D341Med (cell line): ENCODE data around the gene DPPA5.
"Not testable (repeated sequence)": the region's sequence is repeated elsewhere in the genome, so short reads cannot be mapped to it uniquely, and the experiment has no call there.

Source experiments
- DNase-seq: peaks from one replicate; pipeline ENCODE4 v3.0.0; 2012; ENCODE audit warnings: low spot score

DPPA5 gene

GRCh38 chr6:73353636-73354593, at the start of gene DPPA5:
TSS of gene DPPA5 (minus strand) at chr6:73354276. CDS start at chr6:73354225, 51 bp downstream.
- DNase-seq: no peak

DNA sequence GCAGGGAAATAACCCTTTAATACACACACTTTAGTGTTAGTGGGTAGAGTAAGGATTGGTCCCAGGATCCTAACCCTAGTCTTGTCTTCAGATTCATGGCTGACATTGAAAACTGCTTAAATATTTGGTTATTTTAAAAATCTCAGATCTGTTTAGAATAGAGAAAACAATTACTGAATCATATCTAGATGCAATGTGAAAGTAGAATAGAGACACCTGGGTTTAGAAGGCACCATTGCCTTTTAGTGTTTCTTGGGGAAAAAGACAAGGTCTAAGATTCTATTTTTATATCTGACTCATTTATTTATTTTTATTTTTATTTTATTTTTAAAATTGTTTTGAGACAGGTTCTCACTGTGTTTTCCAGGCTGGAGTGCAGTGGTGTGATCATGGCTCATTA, 46.6 kb upstream of the DPPA5 start:
- DNase-seq: no peak

DNA sequence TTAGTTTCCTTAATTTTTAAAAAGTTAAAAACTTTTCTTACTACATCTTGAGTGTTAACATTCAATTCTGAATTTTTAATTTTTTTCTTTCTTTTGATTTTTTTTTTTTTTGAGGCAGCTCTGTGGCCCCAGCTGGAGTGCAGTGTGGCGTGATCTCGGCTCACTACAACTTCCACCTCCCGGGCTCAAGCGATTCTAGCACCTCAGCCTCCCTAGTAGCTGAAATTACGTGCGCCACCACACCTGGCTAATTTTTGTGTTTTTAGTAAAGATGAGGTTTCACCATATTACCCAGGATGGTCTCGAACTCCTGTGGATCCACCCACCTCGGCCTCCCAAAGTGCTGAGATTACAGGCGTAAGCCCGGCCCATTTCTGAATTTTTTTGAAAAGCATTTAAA, 41.8 kb upstream of the DPPA5 start:
- DNase-seq: no peak

- peak; percentile 29 for DNase-seq
These were observed 40.7 kb upstream of the DPPA5 start, which contains the start of gene DDX43 for GRCh38 chr6:73394577-73395354. TSS of gene DDX43 (plus strand) at chr6:73394828. CDS start at chr6:73394906, 78 bp downstream.

DNA sequence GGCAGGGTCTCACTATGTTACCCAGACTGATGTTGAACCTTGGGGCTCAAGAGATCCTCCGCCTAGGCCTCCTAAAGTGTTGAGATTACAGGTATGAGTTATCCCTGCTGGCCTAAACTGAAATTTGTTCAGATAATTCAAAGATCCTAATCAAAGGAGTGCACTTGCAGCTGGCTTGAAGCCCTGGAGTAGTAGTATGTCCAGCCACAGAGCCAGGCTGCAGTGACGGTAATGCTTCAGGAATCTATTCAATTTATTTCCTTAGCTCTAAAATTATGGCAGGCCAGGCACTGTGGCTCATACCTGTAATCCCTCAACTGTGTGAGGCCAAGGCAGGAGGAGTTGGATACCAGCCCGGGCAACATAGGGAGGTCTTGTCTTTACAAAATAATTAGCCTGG, 39.2 kb upstream of the DPPA5 start:
- DNase-seq: no peak

GRCh38 chr6:73392188-73392587, 38.1 kb upstream of the DPPA5 start:
- not testable (repeated sequence) for DNase-seq

- DNase-seq: no peak
These were observed 37.6 kb upstream of the DPPA5 start for GRCh38 chr6:73391675-73392074.

- no peak for DNase-seq
These were observed 35.8 kb upstream of the DPPA5 start for GRCh38 chr6:73389854-73390253.

DNA sequence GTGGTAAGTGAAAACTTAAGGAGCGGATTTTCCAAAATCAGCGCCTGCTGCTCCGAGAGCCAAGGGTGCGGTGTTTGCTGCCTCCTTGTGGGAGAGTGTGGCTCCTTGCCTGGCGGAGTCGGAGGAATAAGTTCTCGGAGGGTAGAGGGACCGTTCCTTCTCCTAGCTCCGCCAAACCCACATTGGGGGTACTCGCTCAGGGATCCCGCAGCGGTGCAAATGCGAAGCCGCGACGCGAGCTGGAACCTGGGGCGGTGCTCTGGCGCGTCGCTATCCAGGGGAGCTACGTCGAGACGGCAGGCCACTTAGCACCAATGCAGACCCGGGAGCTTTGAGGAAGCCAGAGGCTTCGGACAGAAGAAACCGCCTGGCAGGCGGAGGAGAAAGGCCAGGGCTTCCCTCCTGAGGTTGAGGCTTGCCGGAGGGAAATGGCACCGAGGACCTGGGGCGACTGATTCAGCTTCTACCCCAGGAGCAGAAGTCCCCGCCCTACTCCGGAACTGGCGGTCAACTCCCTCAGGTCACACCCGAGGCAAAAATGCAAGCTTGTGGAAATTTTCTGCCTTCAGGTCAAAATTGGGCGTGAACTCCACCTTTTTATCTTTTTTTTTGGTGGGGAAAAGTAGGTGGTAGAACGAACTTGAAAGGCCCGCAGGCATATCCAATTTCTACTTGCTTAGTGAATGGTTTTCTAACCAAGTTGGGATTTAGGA, 34.9 kb upstream of the DPPA5 start:
- DNase-seq: peak; percentile 87

DNA sequence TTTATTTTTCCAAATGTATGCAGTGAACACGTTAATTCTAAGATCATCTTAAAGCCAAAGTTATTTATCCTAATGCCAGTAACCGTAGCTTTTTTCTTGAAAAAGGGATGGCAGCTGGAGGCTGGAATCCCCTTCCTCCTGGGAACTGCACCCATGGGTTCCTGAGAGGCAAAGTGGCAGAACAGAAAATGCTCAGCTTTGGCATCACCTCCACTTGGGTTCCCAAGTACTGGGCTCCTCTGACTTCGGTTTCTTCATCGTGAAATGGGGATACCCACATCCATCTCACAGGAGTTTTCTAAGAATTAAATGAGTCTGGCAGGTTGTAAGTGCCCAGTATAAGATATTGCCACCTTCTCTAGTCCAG, 34.3 kb upstream of the DPPA5 start:
- DNase-seq: peak; percentile 68

DNA sequence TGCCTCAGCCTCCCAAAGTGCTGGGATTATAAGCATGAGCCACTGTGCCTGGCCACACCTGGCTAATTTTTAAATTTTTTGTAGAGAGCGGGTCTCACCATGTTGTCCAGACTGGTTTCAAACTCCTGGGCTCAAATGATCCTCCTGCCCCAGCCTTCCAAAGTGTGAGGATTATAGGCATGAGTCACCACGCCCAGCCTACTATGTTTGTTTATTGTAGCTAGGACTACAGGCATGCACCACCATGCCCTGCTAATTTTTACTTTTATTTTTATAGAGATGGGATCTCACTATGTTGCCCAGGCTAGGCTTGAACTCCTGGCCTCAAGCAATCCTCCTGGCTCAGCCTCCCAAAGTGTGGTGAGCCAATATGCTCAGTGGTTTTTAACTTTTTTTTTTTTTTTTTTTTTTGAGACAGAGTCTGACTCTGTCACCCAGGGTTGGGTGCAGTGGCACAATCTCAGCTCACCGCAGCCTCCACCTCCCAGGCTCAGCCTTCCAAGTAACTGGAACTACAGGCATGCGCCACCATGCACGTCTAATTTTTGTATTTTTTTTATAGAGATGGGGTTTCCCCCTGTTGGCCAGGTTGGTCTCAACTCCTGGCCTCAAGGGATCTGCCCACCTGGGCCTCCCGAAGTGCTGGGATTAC, 28.5 kb upstream of the DPPA5 start:
- DNase-seq: no peak

- not testable (repeated sequence) for DNase-seq
These were observed 27.5 kb upstream of the DPPA5 start for GRCh38 chr6:73381531-73381930.

- no peak for DNase-seq
These were observed 23.1 kb upstream of the DPPA5 start for GRCh38 chr6:73377225-73377624.

DNA sequence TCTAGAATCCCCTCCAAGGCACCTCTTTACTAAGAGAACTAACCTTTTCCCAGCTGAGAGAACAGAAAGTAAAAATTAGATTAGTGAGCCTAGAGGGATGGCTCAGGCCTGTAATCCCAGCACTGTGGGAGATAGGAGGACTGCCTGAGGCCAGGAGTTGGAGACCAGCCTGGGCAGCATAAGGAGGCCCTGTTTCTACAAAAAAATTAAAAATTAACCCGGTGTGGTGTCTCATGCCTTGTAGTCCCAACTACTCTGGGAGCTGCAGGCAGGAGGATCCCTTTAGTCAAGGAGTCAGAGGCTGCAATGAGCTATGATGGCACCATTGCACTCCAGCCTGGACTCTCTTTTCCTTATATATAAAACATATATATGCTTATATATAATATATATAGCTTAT, 21.1 kb upstream of the DPPA5 start:
- no peak for DNase-seq

DNA sequence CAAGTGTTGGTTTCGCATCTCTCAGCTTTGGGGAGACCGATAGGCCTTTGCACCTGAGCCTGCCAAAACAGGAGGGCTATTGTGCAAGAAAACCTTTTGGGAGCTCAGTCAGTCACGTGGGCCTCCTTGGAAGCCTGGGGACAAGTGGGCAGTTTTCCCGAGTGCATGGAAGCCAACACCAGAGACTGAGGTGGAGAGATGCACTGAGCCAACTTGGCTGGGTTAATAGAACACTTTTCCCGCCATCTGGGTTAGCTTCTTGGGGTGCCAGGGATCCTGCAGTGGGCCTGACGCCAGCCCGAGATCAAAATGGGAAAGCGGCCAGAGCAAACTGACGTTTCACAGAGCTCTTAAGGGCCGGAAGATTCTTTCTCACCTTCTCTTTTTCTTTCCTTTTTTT, 18.4 kb upstream of the DPPA5 start:
- DNase-seq: no peak

- no peak for DNase-seq
These were observed 17.9 kb upstream of the DPPA5 start for GRCh38 chr6:73371984-73372383.

- DNase-seq: no peak
These were observed 15.5 kb upstream of the DPPA5 start, which contains the start of gene OOEP for GRCh38 chr6:73369563-73369962. TSS of gene OOEP (minus strand) at chr6:73369897. CDS start at chr6:73369792, 105 bp downstream.

DNA sequence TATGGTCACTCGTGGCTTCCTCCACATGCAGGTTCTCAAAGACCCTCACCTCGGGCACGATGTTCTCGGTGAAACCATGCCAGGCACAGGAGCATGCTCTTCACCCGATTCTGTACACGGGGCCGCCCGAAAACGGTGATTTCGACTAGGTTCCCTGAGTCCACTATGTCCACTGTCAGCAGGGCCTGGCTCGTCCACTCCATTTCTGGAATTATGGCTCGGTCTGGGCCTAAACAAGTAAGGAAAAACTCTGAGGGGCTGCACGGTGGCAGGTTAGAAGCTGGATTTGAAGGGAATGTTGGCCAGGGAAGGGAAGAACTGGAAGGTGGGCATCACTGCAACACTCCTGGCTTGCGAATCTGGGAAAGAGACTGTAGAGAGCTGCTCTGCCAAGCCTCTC, 15.1 kb upstream of the DPPA5 start:
- no peak for DNase-seq

DNA sequence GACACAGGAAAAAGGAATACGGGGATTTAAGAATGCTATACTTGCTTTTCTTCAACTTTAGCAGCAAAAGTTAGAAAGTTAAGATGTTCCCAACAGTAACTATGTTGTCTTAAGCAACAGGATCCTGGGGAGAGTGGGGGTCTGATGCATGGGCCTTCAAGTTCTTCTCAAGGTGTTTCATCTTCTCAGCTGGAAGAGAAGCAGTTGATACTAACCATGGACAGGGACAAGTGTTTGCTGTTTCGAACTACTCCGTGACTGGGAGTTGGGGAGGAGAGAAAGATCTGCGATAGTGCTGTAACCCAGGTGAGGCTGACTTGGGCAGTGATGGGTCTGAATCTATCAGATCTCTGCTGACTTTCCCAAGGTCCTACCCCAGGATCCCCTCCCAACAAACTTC, 14.6 kb upstream of the DPPA5 start:
- no peak for DNase-seq

DNA sequence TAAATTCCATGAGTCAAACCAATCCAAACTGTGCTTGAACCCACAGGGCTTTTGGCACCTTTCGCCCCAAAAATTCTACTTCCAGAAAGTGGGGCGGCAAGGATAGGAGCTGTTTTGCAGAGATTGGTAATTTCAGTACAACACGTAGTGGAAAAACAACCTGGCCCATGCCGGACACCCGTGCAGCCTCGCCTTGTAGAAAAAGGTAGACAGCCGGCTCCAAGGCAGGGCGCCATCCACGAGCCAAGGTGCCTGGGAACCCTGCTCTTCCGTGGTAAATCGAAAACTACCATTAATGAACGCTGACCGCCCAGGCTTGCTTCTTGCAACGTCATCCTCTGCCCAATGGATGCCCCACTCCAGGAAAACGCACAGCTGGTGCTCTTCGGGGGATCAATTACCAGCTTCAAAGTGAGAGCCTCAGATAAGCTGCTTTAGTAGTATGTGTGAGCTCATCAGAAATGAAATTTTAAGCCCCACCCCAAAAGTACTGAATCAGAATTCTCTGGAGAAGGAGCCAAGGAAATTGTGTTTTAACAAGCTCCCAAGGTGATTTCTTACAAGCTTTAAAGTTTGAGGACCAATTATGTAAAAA, 13.8 kb upstream of the DPPA5 start:
- peak; percentile 81 for DNase-seq

GRCh38 chr6:73364549-73364948, 10.5 kb upstream of the DPPA5 start:
- DNase-seq: peak; percentile 76
